Omental fat pad (tissue), 4 donors: Measurements from ENCODE around the gene SPINK8. TPM values are rescaled to one million over a fixed set of nuclear protein-coding genes. Genes with fewer than 3 reads are reported as not detected.
"Not testable (repeated sequence)": the region's sequence is repeated elsewhere in the genome, so short reads cannot be mapped to it uniquely, and the experiment has no call there.

Experiments used
- ATAC-seq: fragments of 150-250 bp; one replicate; pipeline ENCODE4 v1.9.1; 2016; ENCODE audit warnings: mild to moderate bottlenecking, moderate library complexity; ENCODE audit not compliant: low FRiP score
- DNase-seq: peaks from one replicate; pipeline ENCODE4 v3.0.0-alpha.2; 2019; ENCODE audit warnings: low spot score
- total RNA-seq, 4 donors: library from RNA; depleted of rRNA; stranded (reverse); fragments of >200 nt; gene quantifications; one replicate each; pipeline ENCODE4 v1.1.0, GENCODE V29; 2016
- TF ChIP-seq, protein P1 (sequence below), 3 donors: fragments of 450-650 bp; IDR thresholded peaks; one replicate each; pipeline ENCODE4 v1.5.1; 2016 to 2017; ENCODE audit warnings: antibody characterized with exemption in 3 of 3, mild to moderate bottlenecking in 3 of 3, moderate library complexity in 2 of 3

The SPINK8 gene
- total RNA-seq, 4 donors from 2014 or later: not detected

DNA sequence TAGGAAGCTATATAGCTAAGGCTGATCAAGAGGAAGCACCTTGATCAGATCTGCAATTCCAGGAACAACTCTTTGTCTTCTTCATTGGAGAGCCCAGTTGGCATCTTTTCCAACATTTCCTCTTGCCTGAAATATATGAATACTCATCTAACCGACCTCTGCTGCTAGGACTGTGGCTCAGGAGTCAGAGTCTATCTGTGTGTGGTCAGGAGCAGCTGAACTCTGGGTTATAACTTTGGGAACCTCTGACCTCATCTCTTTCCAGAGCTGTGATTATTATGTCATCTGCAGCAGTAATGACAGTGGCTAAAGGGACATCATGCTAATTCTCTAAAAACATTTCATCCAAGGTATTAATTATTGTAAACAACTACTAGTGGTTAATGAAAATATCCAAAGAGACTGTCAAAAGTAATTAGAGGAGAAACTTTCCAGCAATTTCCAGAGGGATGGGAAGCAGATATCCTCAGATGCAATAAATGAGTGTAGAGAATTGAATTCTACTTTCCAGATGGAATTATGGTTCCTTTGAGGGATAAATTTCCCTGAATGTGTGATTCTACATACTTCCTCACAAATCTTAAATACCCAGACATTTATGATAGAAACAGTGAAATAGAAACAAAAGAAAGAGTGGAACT lies 11.5 kb upstream of the SPINK8 start:
- TF ChIP-seq, protein P1, sequence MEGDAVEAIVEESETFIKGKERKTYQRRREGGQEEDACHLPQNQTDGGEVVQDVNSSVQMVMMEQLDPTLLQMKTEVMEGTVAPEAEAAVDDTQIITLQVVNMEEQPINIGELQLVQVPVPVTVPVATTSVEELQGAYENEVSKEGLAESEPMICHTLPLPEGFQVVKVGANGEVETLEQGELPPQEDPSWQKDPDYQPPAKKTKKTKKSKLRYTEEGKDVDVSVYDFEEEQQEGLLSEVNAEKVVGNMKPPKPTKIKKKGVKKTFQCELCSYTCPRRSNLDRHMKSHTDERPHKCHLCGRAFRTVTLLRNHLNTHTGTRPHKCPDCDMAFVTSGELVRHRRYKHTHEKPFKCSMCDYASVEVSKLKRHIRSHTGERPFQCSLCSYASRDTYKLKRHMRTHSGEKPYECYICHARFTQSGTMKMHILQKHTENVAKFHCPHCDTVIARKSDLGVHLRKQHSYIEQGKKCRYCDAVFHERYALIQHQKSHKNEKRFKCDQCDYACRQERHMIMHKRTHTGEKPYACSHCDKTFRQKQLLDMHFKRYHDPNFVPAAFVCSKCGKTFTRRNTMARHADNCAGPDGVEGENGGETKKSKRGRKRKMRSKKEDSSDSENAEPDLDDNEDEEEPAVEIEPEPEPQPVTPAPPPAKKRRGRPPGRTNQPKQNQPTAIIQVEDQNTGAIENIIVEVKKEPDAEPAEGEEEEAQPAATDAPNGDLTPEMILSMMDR (IDR thresholded peaks at IDR 0.05): no peak
- ATAC-seq: no peak
- DNase-seq: no peak

DNA sequence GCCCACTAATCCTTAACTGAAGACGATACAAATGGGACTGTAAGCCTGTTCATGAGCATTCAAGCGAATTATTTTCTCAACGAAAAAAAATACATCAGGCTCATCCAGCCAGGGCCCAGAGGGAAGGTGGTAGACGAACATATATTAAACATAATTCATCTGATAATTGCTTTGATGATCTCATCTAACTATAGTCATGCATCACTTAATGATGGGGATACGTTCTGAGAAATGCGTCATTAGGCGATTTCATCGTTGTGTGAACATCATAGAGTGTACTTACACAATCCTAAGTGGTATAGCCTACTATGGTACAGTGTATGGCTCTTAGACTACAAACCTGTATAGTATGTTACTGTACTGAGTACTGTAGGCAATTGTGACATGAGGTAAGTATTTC lies 10.0 kb upstream of the SPINK8 start:
- TF ChIP-seq, protein P1 (IDR thresholded peaks at IDR 0.05): no peak
- DNase-seq (no peak), ATAC-seq (no peak)

DNA sequence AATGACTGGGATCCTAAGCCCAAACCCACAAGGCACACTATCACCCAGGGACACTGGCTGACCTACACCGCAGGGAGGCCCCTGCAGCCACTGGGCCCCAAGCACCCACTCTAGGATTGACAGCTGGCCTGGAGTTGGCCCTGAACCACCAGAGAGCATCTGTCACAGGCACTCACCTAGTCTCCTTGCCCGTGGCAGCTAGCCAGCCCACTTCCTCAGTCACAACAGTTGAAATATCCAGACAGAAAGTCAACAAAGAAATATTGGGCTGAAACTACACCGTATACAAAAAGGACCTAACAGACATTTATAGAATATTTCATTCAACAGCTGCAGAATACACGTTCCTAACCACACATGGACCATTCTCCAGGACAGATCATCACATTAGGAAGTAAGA lies 5.2 kb upstream of the SPINK8 start:
- ATAC-seq (no peak), DNase-seq (no peak)
- TF ChIP-seq, protein P1 (IDR thresholded peaks at IDR 0.05): no peak

DNA sequence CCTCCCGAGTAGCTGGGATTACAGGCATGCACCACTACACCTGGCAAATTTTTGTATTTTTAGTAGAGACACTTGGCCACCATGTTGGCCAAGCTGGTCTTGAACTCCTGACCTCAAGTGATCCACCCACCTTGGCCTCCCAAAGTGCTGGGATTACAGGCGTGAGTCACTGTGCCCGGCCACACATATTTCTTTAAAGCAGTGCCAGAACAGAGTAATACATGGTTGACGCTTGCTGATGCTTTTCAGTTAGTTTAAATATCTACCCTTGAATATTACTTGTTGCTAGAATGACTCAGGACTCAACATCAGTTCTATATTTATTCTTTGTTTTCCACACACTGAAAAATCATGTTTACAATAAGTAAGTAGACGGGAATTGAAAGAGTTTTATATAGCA lies 4.1 kb upstream of the SPINK8 start:
- DNase-seq, ATAC-seq: not testable (repeated sequence)

DNA sequence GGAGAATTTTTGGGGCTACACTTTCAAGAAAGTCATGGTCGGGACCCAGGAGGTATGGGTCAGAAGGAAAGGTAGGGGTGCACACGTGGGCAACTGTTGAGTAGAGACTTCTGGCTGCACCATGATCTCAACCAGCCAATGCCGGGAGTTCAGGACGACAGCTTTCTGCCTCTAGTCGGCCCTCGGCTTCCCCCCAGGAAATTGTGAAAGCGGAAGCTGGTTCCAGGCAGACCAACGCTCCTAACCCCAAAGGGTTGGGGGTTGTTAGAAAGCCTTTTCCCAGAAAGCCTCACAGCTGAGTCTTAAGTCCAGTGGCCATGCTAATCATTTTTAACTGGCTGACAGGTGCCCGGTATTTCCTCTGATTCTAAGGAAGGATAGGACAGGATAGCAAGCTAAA lies 1.8 kb upstream of the SPINK8 start:
- ATAC-seq, DNase-seq: not testable (repeated sequence)

DNA sequence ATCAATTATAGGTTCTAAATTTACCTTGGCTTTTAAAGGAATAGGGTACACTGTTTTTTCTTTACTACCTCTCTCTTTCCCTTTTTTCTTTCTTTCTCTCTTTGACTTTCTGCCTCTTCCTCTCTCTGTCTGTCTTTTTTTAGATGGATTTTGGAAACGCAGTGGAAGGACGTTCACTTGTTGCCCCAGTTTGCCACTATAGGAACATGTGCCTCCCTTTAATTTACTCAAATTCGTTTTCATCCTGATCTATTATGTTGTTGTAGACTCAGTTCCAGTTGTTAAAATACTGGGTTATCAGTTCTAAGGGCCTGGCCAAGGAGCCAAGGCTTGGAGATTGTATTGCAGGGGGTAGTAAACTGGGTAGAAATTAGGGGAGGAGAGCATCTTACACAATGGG lies 1.1 kb upstream of the SPINK8 start:
- TF ChIP-seq, protein P1 (IDR thresholded peaks at IDR 0.05): no peak
- DNase-seq: no peak
- ATAC-seq: no peak

- DNase-seq, ATAC-seq: not testable (repeated sequence)
Measured at GRCh38 chr3:48331706-48332435, 1.6 kb downstream of the SPINK8 start.

- DNase-seq (no peak), ATAC-seq (no peak)
- TF ChIP-seq, protein P1 (IDR thresholded peaks at IDR 0.05): no peak
Measured at GRCh38 chr3:48320996-48321395, 12.5 kb downstream of the SPINK8 start.
